HCEC 1CT (cell line): Measurements from ENCODE around the gene MBD4.

Experiments used
- DNase-seq: peaks from one replicate; pipeline ENCODE4 v3.0.0-alpha.2; 2017

MBD4 gene

DNA sequence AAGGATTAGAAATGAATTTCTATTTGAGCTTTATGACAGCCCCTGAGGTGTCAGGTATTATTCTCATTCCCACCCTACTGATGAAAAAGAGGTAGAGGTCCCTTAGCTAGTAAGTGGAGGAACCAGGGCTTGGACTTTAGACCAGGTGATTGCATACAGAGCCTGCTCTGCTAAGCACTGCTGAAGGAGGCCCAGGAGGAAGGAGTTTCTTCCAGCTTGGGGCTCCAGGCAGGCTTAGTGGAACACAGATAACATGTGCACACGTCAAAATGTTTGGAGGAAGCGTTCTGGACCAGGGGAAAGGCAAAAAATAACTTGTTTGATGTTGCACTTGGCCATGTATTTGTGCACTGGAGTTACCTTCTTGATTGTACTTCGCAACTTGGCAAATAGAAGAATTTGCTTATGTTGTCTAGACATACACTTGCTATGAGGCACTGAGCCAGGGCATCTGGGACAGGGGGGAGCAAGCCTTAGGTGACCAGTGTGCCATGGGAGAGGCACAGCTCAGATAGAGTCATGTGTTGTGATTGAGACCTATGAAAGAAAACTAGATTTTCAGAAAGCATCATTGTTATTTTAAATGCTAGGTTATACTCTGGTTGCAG lies 22.7 kb upstream of the MBD4 start:
- no peak for DNase-seq

DNA sequence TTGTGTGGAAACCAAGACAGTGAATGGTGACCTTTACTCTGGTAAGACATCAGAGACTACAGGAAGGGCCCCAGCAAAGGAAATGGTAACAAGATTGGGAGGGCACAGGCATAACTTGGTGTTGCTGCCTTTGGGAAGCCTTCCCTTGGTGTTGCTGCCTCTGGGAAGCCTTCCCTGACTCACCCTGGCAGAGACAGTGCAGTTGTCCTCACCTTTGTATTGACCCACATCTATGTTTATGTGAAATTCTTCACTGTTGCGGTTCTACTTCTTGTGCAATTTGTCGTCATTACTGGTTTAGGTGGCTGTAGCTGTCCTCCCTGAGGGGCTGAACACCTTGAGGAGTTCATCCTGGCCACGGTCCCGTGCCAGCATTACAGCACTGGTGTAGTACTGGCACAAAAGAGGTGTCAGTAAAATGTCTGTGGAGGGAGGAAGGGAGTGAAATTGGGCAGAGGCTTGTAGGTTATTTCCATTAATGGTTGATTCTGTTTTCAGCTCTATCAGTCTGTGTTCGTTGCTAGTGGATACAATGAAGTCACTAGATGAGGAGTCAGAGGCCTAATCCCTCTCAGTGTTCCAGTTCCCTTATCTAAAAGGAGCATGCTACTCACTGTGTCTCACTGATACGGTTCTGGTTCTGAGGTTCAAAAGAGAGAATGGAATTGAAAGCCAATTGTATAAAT lies 21.9 kb upstream of the MBD4 start:
- peak; percentile 51 for DNase-seq

DNA sequence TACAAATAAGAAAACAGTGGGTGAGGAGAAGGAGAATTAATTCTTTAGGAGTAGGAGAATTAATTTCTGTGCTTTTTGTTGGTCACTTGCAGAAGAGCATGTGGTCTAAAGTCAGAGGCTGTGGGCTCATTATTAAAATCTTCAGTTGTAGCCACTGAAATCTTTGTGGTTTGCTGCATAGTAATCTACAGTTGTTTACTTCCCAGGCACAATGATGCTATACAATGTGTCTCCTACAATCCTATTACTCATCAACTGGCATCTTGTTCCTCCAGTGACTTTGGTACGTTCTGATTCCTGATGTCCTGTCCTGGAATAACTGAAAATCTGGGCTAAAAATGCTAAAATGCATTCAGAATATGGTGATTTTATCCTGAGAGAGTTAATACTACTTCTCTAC lies 21.3 kb upstream of the MBD4 start:
- peak; percentile 83 for DNase-seq

- no peak for DNase-seq
Observed at GRCh38 chr3:129460572-129460971, 20.8 kb upstream of the MBD4 start.

DNA sequence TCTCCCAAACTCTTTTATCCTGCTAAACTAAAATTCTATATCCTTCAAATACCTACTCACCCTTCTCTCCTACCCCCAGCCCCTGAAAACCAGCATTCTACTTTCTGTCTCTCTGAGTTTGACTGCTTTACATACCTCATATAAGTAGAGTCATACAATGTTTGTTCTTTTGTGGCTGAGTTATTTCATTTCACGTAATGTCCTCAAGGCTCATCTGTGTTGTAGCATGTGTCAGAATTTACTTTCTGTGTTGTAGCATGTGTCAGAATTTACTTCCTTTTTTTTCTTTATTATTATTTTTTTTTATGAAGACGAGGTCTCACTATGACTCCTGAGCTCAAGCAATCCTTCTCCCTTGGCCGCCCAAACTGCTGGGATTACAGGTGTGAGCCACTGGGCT lies 20.4 kb upstream of the MBD4 start:
- no peak for DNase-seq

- no peak for DNase-seq
Observed at GRCh38 chr3:129453732-129454131, 14.0 kb upstream of the MBD4 start.

DNA sequence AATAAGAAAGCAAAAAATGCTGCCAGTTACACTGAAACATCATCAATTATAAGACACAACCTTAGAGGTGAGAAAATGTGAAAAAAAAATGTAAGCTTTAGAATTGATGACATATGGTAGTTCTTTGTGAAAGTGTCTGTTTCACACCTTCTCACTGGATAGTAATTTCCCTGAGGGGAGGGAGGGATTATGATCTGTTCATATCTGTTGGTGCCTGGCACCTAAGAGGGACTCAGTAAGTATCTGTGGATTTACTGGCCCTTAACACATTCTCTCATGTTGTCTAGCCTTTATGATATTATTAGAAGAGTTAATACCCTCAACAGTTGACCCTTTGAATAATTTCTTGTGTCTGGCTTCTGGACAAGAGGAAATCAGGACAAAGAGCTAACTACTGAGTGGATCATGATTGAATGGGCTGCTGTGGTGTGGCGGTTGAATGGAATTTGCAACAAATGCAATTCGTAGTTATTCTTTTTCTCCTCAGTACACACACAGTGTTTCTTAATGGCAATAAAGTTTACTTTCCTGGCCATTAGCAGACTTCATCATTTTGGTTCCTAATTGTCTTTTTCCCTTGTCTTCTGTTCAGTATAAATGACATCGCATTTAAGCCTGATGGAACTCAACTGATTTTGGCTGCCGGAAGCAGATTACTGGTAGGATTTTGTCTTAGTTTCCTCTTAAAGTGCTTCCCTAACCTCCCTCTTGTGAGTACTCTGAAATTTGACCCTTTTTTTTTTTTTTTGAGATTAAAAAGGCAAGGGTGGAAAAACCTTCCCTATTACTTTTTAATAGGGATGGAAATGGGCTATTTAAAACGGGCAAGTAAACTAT lies 9.7 kb upstream of the MBD4 start:
- no peak for DNase-seq

GRCh38 chr3:129448186-129448895 lies 8.6 kb upstream of the MBD4 start:
- DNase-seq: no peak

- no peak for DNase-seq
Observed at GRCh38 chr3:129446926-129447325, 7.2 kb upstream of the MBD4 start.

DNA sequence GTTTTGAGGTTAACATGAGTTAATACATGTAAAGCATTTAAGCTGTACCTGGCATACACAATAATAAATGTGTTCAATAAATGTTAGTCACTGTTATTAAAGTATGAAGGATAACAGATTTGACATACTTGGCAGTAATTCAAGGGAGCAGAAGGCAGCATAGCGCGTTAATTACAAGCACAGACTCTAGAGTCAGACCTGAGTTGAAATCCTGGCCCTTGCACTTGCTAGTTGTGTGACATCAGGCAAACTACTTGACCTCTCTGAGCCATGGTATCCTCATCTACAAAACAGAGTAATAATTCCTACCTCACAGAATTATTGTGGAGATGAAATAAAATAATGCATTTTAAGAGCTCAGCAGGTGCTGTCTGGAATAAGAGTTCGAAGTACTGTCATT lies 5.7 kb upstream of the MBD4 start:
- DNase-seq: no peak

- DNase-seq: no peak
Observed at GRCh38 chr3:129442947-129443346, 3.2 kb upstream of the MBD4 start.

DNA sequence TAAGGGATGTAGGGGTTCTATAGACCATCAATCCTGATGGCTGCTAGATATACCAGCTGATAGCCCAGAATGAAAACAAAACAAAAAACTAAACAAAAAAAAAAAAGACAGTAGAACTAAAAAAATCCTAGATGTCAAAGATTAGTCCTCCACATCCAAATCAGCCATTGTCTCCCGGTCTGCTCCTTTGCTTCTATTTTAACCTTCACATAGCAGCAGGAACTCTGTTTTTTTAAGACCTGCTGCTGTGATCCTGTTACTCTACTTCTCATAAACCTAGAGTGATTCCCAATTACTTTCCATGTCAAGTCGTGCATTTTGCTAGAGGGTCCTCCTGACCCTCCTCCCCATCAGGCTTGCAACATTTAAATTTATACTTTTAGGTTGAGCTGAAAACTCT lies 2.7 kb upstream of the MBD4 start:
- DNase-seq: no peak

GRCh38 chr3:129441782-129442181 lies 2.0 kb upstream of the MBD4 start:
- peak; percentile 47 for DNase-seq

DNA sequence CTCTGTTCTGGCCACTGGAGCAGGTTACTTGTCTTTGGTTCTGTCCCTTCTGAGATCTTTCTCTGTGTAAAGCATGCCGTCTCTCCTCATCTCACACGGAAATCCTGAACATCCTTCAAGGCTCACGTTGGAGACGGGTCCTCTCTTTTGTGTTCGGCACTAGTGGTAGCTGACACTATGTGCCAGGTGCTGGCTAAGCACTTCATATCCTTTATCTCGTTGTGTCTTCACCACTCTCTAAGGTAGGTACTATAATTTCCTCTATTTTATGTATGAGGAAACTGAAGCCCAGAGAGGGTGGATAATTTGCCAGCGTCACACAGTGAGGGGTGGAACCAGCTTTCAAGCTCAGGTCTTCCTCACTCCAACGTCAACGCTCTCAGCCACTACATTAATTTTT lies 1.5 kb upstream of the MBD4 start:
- DNase-seq: no peak

- no peak for DNase-seq
Observed at GRCh38 chr3:129440618-129441190, 956 bp upstream of the MBD4 start.

- peak; percentile 18 for DNase-seq
Observed at GRCh38 chr3:129439226-129439816, 427 bp downstream of the MBD4 start.

GRCh38 chr3:129435367-129435766 lies 4.4 kb downstream of the MBD4 start:
- no peak for DNase-seq

GRCh38 chr3:129434140-129434539 lies 5.6 kb downstream of the MBD4 start:
- no peak for DNase-seq

DNA sequence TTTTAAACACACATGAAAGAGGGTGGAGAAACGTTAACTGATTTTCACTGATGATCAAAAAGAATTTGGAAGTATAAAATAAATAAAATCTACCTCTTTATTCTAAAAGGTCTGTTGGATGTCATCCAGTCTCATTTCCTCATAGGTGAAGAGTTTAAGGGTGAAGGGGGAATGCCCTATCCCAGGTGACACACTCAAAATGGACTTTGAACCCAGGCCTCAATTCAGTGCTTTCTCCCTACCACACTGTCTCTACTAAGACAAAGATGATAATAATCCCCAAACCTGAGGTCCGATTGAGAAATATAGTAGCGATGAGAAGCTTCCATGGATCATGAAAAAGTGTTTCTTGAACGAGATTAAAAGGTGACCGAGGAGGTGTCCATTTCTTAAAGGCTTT lies 6.2 kb downstream of the MBD4 start:
- no peak for DNase-seq

DNA sequence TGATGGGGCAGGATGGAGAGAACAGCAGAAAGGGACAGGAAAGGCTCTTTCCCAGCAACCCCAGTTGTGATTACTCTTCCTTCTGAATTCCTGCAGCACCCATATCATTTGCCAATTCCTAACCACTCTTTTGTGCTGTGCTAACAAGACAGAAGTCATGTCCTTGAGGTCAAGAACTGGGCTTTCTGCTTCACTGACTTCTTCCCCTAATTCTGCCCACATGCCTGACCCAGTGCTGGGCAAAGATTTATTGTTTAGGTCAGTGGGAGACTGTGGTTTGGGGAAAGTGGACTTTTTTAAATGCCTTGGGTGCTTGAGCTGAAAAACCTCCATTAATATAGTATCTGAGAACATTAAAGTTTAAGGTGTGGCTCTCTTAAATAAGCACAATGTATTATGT lies 7.1 kb downstream of the MBD4 start:
- DNase-seq: no peak

DNA sequence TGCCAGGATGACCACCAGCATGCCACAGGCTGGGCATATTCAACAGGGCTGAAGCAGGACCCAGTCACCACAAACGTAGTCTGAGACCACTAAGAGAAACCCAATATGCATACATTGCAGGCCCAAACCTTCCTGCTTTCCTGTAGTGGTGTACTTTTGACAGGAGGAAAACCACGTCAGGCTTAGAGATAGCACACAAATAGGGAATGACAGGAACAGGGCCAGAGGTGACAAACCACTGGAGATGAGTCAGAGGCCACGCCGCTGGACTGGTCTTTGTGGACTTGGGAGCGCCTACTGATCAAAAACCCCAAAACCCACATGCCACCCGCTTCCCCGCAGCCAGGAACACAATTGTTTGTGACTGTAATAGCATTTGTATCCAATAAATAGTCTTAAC lies 7.7 kb downstream of the MBD4 start:
- DNase-seq: no peak

DNA sequence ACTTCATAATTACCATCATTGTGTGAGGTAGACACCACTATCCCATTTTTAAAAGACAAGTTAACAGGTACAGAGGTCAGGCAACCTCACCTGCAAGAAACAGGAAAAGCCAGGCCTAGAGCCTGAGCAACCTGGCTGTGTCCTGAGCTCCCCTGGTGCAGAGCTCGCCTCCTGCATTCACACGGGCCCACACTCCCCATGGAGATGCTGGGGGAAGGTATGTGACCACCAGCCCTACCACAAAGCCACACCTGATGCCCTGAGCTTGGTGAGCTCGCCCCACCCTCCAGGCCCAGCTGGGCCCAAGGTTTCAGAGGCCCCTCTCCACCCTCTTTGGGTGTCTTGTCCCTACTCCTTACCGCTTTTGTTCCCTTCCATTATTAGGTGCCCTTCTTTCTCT lies 10.1 kb downstream of the MBD4 start:
- no peak for DNase-seq

GRCh38 chr3:129429080-129429451 lies 10.7 kb downstream of the MBD4 start:
- DNase-seq: no peak
